ENCODE measurements around the gene RAB11FIP2. TPM values are rescaled to one million over a fixed set of nuclear protein-coding genes. Genes with fewer than 3 reads are reported as not detected.

Gene RAB11FIP2
- total RNA-seq, 4 donors from 2014 or later = 29.6 to 57.2 (median 44.1) TPM

DNA sequence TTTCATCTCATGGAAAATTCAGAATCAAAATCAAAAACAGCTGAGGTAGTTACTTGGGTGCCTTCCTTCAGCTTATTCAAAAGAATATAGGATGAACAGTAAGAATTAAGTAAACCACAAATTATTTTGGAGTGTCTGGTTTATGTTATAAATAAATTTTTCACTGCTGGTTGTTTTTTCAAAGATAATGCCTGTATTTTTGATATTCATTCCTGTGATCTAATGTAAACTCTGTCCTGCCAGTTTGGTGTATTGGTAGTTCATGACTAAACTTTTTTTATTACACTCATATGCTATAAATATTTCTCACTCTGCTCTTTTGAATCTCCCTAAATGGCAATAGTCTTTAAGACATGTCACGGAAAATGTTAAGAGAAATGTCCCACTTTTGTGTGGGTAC, 11.6 kb upstream of the RAB11FIP2 start:
- TF ChIP-seq CTCF (IDR thresholded peaks at IDR 0.05; ENCODE audit: low read depth) = no peak

DNA sequence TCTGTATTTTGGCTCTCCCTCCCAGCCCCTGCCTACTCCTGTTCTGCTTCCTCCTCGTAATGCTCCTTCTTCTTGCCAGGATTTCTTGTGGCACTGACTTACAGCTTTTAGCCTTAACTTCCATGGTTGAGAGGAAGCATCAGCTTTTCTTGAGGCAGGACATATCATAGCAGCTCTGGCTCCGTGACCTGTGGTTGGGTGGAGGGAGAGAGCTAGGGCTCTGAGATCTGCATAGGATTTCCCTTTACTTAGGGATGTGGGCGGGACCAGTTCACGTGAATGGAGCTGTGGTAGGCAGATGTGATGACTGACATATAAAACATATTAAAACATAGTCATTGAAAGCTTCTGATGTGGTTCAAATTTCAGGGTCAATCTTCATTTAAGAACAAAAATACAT, 10.6 kb upstream of the RAB11FIP2 start:
- TF ChIP-seq CTCF (IDR thresholded peaks at IDR 0.05; ENCODE audit: low read depth) = no peak

GRCh38 chr10:118054383-118054782, 7.6 kb upstream of the RAB11FIP2 start:
- TF ChIP-seq CTCF (IDR thresholded peaks at IDR 0.05; ENCODE audit: low read depth) = no peak

- no peak for TF ChIP-seq CTCF (IDR thresholded peaks at IDR 0.05; ENCODE audit: low read depth)
These were observed 6.1 kb upstream of the RAB11FIP2 start for GRCh38 chr10:118052816-118053215.

DNA sequence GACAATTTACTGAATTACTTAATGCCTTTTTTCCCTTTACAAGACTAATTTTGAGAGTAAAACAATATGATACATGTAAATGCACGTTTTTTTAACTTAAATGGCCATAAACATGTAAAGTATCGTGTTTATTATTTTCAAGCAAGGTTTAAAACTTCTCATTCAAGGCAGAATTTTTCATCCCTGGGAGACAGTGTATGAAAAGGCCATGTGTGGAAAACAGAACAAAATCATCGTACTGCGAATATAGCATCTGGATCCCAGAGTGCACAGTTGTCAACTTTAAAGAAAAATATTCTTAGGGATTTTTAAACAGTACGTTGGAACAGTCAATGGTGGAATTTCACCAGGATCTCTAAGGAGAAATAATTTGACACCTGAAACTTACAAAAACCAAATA, 1.1 kb upstream of the RAB11FIP2 start:
- TF ChIP-seq CTCF (IDR thresholded peaks at IDR 0.05; ENCODE audit: low read depth) = no peak

DNA sequence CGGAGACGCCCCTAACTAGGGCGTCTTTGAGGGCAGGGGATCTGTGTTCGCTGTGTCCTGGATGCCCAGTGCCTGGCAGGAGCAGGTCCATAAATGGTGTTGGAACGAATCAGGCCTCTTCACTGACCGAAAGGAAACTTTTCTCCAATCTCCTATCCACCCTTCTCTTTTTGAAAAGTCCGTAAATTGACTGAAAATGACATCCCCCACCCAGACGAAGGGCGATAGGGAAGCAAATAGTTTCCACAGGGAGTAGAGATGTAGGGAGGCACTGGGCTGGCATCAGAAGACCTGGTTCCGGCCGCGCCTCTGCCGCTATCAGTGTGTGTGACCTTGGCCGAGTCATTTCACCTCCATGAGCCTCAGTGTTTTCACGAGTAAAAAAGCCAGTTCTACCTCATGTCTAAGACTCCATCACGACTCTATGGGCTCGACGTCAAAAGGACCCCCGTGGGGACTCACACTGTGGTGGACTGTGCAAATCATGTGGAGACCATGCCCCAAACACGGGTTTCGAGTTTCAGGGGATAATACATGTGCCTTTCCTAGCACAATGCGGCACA, 497 bp upstream of the RAB11FIP2 start:
- no peak for TF ChIP-seq CTCF (IDR thresholded peaks at IDR 0.05; ENCODE audit: low read depth)

DNA sequence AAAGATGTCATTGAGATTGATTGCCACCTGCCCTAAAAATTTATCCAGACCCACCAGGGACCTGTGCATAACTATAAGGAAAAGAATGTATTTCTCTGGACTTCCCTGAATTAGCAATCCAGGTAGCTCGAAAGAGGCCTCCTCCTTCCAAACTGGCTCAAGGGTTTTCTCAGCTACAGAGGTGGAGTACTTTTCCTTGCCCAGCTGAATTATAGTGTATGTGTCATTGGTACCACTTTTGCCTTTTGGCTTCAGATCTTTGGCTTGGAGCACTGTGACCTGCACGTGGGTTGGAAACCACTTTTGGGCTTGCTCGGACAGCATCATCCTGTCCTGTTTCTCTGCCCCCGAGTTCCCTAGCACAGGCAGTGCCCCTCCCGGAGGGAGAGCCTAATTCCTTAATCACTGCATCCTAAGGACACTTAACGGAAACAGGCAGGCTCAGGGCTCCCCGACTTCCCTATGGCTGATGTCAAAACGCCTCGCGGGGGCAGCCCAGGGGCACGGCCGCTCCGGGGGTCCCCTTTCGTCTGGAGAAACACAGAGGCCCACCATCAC, 825 bp downstream of the RAB11FIP2 start:
- no peak for TF ChIP-seq CTCF (IDR thresholded peaks at IDR 0.05; ENCODE audit: low read depth)
